ENCODE measurements around the gene KLC1.

Gene KLC1

GRCh38 chr14:103611215-103611614 is 17.8 kb upstream of the KLC1 start:
- POLR2A ChIA-PET = no interaction called here
- no peak for TF ChIP-seq CTCF (IDR thresholded peaks at IDR 0.05; ENCODE audit: control extremely low read depth, extremely low read depth, low read depth, missing control alignments)
- CTCF ChIA-PET = interaction anchor here (1.0 kb wide), 1 partner anchor 16 kb away, joined by 3 read pairs; no protein-coding TSS in a partner anchor
- DNase-seq (ENCODE audit: extremely low spot score) = no peak

GRCh38 chr14:103613517-103613916 is 15.5 kb upstream of the KLC1 start:
- no peak for TF ChIP-seq CTCF (IDR thresholded peaks at IDR 0.05; ENCODE audit: control extremely low read depth, extremely low read depth, low read depth, missing control alignments)
- POLR2A ChIA-PET = interaction anchor here (0.6 kb wide), 1 partner anchor 13 kb away, joined by 4 read pairs; no protein-coding TSS in a partner anchor
- no peak for DNase-seq (ENCODE audit: extremely low spot score)
- CTCF ChIA-PET = interaction anchor here (1.7 kb wide), 1 partner anchor 67 kb away, joined by 3 read pairs; no protein-coding TSS in a partner anchor

- no peak for TF ChIP-seq CTCF (IDR thresholded peaks at IDR 0.05; ENCODE audit: control extremely low read depth, extremely low read depth, low read depth, missing control alignments)
- CTCF ChIA-PET = interaction anchor here (0.7 to 1.4 kb wide), 2 partner anchors 26 to 32 kb away, joined by 3 read pairs; no protein-coding TSS in a partner anchor
- DNase-seq (ENCODE audit: extremely low spot score) = no peak
- POLR2A ChIA-PET = no interaction called here
Observed at GRCh38 chr14:103616635-103617300, 12.2 kb upstream of the KLC1 start.

- no peak for DNase-seq (ENCODE audit: extremely low spot score)
- TF ChIP-seq CTCF (IDR thresholded peaks at IDR 0.05; ENCODE audit: control extremely low read depth, extremely low read depth, low read depth, missing control alignments) = no peak
- ChIA-PET POLR2A (no interaction called here), CTCF (no interaction called here)
Observed at GRCh38 chr14:103619057-103619456, 10.0 kb upstream of the KLC1 start.

- DNase-seq (ENCODE audit: extremely low spot score) = no peak
- no peak for TF ChIP-seq CTCF (IDR thresholded peaks at IDR 0.05; ENCODE audit: control extremely low read depth, extremely low read depth, low read depth, missing control alignments)
- POLR2A ChIA-PET = no interaction called here
- CTCF ChIA-PET = interaction anchor here (0.7 to 1.4 kb wide), 2 partner anchors 19 to 29 kb away, joined by 3 to 4 read pairs; no protein-coding TSS in a partner anchor
Observed at GRCh38 chr14:103621860-103622259, 7.2 kb upstream of the KLC1 start.

GRCh38 chr14:103623308-103623707 is 5.7 kb upstream of the KLC1 start:
- no peak for TF ChIP-seq CTCF (IDR thresholded peaks at IDR 0.05; ENCODE audit: control extremely low read depth, extremely low read depth, low read depth, missing control alignments)
- ChIA-PET POLR2A (no interaction called here), CTCF (no interaction called here)
- DNase-seq (ENCODE audit: extremely low spot score) = no peak

All from GM10248 (cell line).